Loucy (cell line): ENCODE measurements around the gene PLA2G4F.

Experiments used
- EZH2phosphoT487 ChIP-seq: fragments of 200-600 bp; IDR thresholded peaks from 2 replicates; pipeline ENCODE4 v1.6.1; 2018; ENCODE audit warnings: antibody characterized with exemption, mild to moderate bottlenecking, moderate library complexity, borderline replicate concordance
- TF ChIP-seq, protein P1 (sequence below): fragments of 200-600 bp; sonication (generic); conservative IDR thresholded peaks from 2 replicates; pipeline ENCODE4 v1.5.1; 2014; ENCODE audit warnings: mild to moderate bottlenecking, antibody characterized with exemption, low read length

DNA sequence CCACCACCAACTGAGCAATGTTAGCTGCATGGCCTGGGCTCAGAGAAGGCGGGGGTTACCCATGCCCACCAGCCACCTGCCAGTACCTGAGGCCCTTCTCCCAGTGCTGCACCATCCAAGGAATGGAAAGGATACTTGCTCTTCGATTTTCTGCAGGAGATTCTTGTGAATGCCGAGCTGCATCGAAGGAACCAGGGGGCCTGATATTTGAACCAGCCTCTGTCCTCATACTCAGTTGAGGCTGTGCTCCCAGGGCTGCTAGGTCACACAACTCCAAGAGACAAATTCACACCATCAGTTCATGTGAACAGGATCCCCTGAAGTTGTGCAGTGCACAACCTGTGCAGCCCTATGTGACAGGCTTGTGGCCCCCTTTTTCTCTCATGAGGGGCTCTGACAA lies 18.0 kb downstream of the PLA2G4F start:
- TF ChIP-seq, protein P1, sequence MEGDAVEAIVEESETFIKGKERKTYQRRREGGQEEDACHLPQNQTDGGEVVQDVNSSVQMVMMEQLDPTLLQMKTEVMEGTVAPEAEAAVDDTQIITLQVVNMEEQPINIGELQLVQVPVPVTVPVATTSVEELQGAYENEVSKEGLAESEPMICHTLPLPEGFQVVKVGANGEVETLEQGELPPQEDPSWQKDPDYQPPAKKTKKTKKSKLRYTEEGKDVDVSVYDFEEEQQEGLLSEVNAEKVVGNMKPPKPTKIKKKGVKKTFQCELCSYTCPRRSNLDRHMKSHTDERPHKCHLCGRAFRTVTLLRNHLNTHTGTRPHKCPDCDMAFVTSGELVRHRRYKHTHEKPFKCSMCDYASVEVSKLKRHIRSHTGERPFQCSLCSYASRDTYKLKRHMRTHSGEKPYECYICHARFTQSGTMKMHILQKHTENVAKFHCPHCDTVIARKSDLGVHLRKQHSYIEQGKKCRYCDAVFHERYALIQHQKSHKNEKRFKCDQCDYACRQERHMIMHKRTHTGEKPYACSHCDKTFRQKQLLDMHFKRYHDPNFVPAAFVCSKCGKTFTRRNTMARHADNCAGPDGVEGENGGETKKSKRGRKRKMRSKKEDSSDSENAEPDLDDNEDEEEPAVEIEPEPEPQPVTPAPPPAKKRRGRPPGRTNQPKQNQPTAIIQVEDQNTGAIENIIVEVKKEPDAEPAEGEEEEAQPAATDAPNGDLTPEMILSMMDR = no peak
- no peak for TF ChIP-seq EZH2phosphoT487
